ENCODE measurements around the gene JAK1. TPM values are rescaled to one million over a fixed set of nuclear protein-coding genes. Genes with fewer than 3 reads are reported as not detected.

JAK1 gene
- total RNA-seq, 4 donors from 2014 or later = 52.9 to 169 (median 126) TPM

DNA sequence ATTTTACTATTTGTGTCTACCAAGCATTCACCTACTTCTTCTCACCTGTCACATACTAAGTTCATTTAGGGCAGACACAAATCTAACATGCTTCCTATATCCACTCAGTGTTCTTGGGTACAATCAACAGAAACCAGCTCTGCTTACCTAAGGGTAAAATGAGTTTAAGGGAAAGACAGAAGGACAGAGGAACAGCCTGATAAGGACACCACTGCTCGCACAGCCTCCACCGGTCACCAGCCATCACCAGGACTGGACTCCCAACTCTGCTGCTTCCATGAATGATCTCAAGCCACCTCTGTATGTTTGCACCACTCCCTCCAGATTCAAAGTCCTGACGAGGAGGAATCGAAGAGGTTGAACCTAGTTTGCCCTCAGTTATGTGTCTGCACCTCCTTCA lies 72.4 kb downstream of the JAK1 start:
- in situ Hi-C loops (cut with MboI; ENCODE audit: low pct_ligation_motif_present in 1 of 4, low pct_unique_long_range_greater_than_20kb in 1 of 4, low sequenced_read_pairs in 3 of 4) (no loop called here), intact Hi-C loops (cut with DNase I; ENCODE audit: low total_unique reads) (loop anchor here (10.0 kb wide), 1 partner anchor 71 kb away; the partner anchor contains the start of gene JAK1)
- DNase-seq = no peak
- Histone ChIP-seq H3K4me3 (no peak overlapping the region), H3K36me3 (no peaks in the 10 kb centered on the region), H3K4me1 (peaks cover 35 to 87% (median 49%) of the 10 kb centered on the region in 4 donors), H3K9me3 (no peaks in the 10 kb centered on the region), H3K27ac (no peak overlapping the region), H3K27me3 (no peaks in the 10 kb centered on the region)
- 90% methylated on average over 4 of the region's 4 CpGs; no CpG with 5 or more reads in 1 of the 2 donors for WGBS, 2 donors (ENCODE audit: low coverage in 1 of 2)
- TF ChIP-seq POLR2A (IDR thresholded peaks at IDR 0.05) = no peak
- TF ChIP-seq, protein P1, sequence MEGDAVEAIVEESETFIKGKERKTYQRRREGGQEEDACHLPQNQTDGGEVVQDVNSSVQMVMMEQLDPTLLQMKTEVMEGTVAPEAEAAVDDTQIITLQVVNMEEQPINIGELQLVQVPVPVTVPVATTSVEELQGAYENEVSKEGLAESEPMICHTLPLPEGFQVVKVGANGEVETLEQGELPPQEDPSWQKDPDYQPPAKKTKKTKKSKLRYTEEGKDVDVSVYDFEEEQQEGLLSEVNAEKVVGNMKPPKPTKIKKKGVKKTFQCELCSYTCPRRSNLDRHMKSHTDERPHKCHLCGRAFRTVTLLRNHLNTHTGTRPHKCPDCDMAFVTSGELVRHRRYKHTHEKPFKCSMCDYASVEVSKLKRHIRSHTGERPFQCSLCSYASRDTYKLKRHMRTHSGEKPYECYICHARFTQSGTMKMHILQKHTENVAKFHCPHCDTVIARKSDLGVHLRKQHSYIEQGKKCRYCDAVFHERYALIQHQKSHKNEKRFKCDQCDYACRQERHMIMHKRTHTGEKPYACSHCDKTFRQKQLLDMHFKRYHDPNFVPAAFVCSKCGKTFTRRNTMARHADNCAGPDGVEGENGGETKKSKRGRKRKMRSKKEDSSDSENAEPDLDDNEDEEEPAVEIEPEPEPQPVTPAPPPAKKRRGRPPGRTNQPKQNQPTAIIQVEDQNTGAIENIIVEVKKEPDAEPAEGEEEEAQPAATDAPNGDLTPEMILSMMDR (IDR thresholded peaks at IDR 0.05) = no peak
- no peak for TF ChIP-seq EP300 (IDR thresholded peaks at IDR 0.05; ENCODE audit: low read depth)
- no peak for TF ChIP-seq POLR2AphosphoS5 (IDR thresholded peaks at IDR 0.05)

DNA sequence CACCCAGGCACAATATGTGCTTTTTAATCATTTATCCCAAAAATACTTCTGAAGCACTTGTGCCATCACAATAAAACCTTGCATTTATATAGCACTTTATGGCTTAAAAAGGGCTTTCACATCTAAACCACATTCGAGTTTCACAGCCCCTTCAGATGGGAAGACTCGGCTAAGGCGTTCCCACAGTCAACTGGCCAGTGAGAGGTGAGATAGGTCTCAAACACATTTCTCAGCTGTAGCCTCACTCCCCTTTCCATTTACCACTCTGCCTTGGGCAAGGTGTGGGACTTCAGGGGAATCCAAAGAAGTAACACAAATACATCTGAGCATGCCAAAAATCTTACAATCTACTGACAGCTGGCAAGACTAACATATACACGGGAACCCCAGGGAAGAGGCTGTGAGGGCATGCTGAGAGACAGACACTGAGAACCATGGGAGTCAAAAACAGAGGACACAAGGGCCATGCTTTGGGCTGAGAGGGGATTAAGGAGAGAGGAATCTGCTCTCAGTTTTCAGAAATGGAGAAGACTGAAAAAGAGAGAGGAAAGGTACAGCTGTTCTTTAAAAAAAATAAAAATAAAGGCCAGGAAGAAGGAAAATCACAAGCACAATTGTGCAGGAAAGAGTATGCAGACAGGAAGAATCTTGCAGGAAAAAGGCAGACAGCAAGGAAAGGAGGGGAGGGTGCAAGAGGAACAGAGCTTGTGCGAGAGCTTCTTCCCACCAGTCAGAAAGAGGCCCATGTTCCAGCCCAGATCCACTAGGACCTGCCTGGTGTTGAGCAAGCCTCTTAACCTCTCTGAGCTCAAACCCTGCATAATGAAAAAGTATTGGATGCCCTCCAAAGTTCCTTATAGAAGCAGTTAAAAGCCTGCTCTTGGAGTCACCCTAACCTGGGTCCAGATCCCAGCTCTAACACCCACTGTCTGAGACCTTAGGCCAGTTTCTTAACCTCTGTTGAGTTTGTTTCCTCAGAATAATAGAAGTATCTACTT lies 73.5 kb downstream of the JAK1 start:
- no peaks in the 10 kb centered on the region for H3K27me3 ChIP-seq
- no peak overlapping the region for H3K4me3 ChIP-seq
- DNase-seq = no peak
- intact Hi-C loops (cut with DNase I; ENCODE audit: low total_unique reads) = loop anchor here (10.0 kb wide), 1 partner anchor 72 kb away; the partner anchor contains the start of gene JAK1
- in situ Hi-C loops (cut with MboI; ENCODE audit: low pct_ligation_motif_present in 1 of 4, low pct_unique_long_range_greater_than_20kb in 1 of 4, low sequenced_read_pairs in 3 of 4) = no loop called here
- WGBS, 2 donors (ENCODE audit: low coverage in 1 of 2) = 64% methylated on average over 4 to 5 of the region's 5 CpGs
- H3K27ac ChIP-seq = peak overlapping the region in 1 of 4 donors; percentile 9
- H3K4me1 ChIP-seq = peaks cover 27 to 83% (median 39%) of the 10 kb centered on the region in 4 donors
- H3K9me3 ChIP-seq = no peaks in the 10 kb centered on the region
- no peaks in the 10 kb centered on the region for H3K36me3 ChIP-seq
- TF ChIP-seq POLR2AphosphoS5 (IDR thresholded peaks at IDR 0.05) (no peak), EP300 (IDR thresholded peaks at IDR 0.05; ENCODE audit: low read depth) (no peak), POLR2A (IDR thresholded peaks at IDR 0.05) (no peak)
- TF ChIP-seq, protein P1 (IDR thresholded peaks at IDR 0.05) = no peak

DNA sequence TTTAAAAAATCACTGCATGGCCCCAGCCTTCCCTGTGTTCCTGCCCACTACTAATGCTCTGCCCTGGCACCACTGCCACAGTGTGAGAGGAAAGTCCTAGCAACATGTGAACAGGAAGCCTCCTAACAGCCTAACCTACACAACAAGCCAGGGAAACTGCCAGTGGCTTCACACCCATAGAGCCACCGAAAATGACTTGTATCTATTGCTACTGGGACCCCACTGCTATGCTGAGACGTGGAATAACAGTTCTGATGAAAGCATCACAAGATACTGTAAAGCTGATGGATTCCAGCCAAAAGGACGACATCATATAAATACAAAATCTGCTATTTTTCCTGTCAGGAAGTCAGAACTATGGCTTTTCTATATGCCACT lies 74.9 kb downstream of the JAK1 start:
- Histone ChIP-seq H3K27ac (no peak overlapping the region), H3K4me3 (no peak overlapping the region), H3K27me3 (no peaks in the 10 kb centered on the region), H3K9me3 (no peaks in the 10 kb centered on the region), H3K4me1 (peaks cover 23 to 71% (median 31%) of the 10 kb centered on the region in 4 donors), H3K36me3 (no peaks in the 10 kb centered on the region)
- TF ChIP-seq POLR2A (IDR thresholded peaks at IDR 0.05) (no peak), EP300 (IDR thresholded peaks at IDR 0.05; ENCODE audit: low read depth) (no peak), POLR2AphosphoS5 (IDR thresholded peaks at IDR 0.05) (no peak)
- TF ChIP-seq, protein P1 (IDR thresholded peaks at IDR 0.05) = no peak
- in situ Hi-C loops (cut with MboI; ENCODE audit: low pct_ligation_motif_present in 1 of 4, low pct_unique_long_range_greater_than_20kb in 1 of 4, low sequenced_read_pairs in 3 of 4) (no loop called here), intact Hi-C loops (cut with DNase I; ENCODE audit: low total_unique reads) (loop anchor here (10.0 kb wide), 1 partner anchor 73 kb away; the partner anchor contains the start of gene JAK1)
- 38% methylated on average over 3 of the region's 3 CpGs; no CpG with 5 or more reads in 1 of the 2 donors for WGBS, 2 donors (ENCODE audit: low coverage in 1 of 2)
- no peak for DNase-seq

DNA sequence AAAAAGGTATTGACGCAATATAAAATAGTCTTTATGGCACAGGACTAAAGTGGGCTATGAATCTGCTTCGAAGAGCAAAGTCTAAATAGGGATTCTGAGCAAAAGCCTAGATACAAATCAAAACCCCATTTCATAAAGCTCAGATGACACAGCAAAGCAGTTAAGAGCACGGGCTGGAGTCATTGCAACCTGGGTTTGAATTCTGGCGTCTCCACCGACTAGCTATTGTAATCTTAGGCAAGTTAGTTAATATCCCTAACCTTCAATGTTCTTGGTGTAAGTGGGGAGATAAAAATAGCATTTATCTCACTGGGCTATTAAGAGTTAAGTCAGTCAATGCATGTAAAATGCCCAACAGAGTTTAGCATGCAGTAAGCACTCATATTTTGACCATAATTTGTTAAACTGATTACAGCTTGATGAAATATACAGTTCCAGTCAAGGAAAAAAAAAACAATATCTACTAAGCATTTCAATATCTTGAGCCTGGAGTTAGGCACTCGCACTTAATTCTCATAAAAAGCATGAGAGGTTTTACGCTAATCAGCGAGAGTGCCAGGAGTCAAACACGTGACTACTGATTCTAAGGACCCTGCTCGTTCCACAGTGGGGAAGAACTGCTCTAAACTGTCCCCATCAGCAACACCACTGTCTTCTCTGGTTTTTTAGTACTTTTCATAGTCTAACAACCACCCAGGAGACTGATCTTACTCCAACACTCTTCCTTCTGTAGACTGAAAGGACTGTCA lies 75.5 kb downstream of the JAK1 start:
- Histone ChIP-seq H3K27me3 (no peaks in the 10 kb centered on the region), H3K36me3 (no peaks in the 10 kb centered on the region), H3K9me3 (no peaks in the 10 kb centered on the region), H3K4me1 (peaks cover 23 to 67% (median 31%) of the 10 kb centered on the region in 4 donors), H3K4me3 (no peak overlapping the region), H3K27ac (no peak overlapping the region)
- 83% methylated on average over 10 of the region's 10 CpGs for WGBS, 2 donors (ENCODE audit: low coverage in 1 of 2)
- intact Hi-C loops (cut with DNase I; ENCODE audit: low total_unique reads) (loop anchor here (10.0 kb wide), 1 partner anchor 74 kb away; the partner anchor contains the start of gene JAK1), in situ Hi-C loops (cut with MboI; ENCODE audit: low pct_ligation_motif_present in 1 of 4, low pct_unique_long_range_greater_than_20kb in 1 of 4, low sequenced_read_pairs in 3 of 4) (no loop called here)
- TF ChIP-seq, protein P1 (IDR thresholded peaks at IDR 0.05) = no peak
- TF ChIP-seq POLR2AphosphoS5 (IDR thresholded peaks at IDR 0.05) (no peak), POLR2A (IDR thresholded peaks at IDR 0.05) (no peak), EP300 (IDR thresholded peaks at IDR 0.05; ENCODE audit: low read depth) (no peak)
- no peak for DNase-seq
